ENCODE results near the gene GPR150.

Gene GPR150

GRCh38 chr5:95667678-95668077 lies 47.8 kb downstream of the GPR150 start:
- no peaks in the 10 kb centered on the region for H3K27me3 ChIP-seq (ENCODE audit: control insufficient read depth, insufficient read depth, low read length, poor library complexity, severe bottlenecking)
- H3K4me1 ChIP-seq (ENCODE audit: control insufficient read depth, insufficient read depth, low read length), result no peaks in the 10 kb centered on the region
- no peak overlapping the region for H3K4me3 ChIP-seq (ENCODE audit: insufficient read depth, low read depth, low read length)
- H3K27ac ChIP-seq (ENCODE audit: insufficient read depth, low read depth, low read length, poor library complexity, severe bottlenecking), result no peak overlapping the region
- no peaks in the 10 kb centered on the region for H3K9me3 ChIP-seq (ENCODE audit: control insufficient read depth, low read length)
- H3K36me3 ChIP-seq (ENCODE audit: control insufficient read depth, insufficient read depth, low read length), result no peaks in the 10 kb centered on the region

- Histone ChIP-seq H3K4me3 (ENCODE audit: insufficient read depth, low read depth, low read length) (no peak overlapping the region), H3K36me3 (ENCODE audit: control insufficient read depth, insufficient read depth, low read length) (no peaks in the 10 kb centered on the region), H3K4me1 (ENCODE audit: control insufficient read depth, insufficient read depth, low read length) (no peaks in the 10 kb centered on the region), H3K9me3 (ENCODE audit: control insufficient read depth, low read length) (no peaks in the 10 kb centered on the region), H3K27ac (ENCODE audit: insufficient read depth, low read depth, low read length, poor library complexity, severe bottlenecking) (no peak overlapping the region), H3K27me3 (ENCODE audit: control insufficient read depth, insufficient read depth, low read length, poor library complexity, severe bottlenecking) (no peaks in the 10 kb centered on the region)
Measured at GRCh38 chr5:95668216-95668615, 48.3 kb downstream of the GPR150 start.

GRCh38 chr5:95668728-95669127 lies 48.8 kb downstream of the GPR150 start:
- no peaks in the 10 kb centered on the region for H3K27me3 ChIP-seq (ENCODE audit: control insufficient read depth, insufficient read depth, low read length, poor library complexity, severe bottlenecking)

GRCh38 chr5:95669540-95669939 lies 49.7 kb downstream of the GPR150 start:
- WGBS, 2 experiments, result 88 to 90% methylated on average over 4 of the region's 4 CpGs
- no peak overlapping the region for H3K4me3 ChIP-seq (ENCODE audit: insufficient read depth, low read depth, low read length)
- H3K27me3 ChIP-seq (ENCODE audit: control insufficient read depth, insufficient read depth, low read length, poor library complexity, severe bottlenecking), result no peaks in the 10 kb centered on the region
- H3K4me1 ChIP-seq (ENCODE audit: control insufficient read depth, insufficient read depth, low read length), result no peaks in the 10 kb centered on the region
- no peaks in the 10 kb centered on the region for H3K36me3 ChIP-seq (ENCODE audit: control insufficient read depth, insufficient read depth, low read length)
- H3K9me3 ChIP-seq (ENCODE audit: control insufficient read depth, low read length), result no peaks in the 10 kb centered on the region
- H3K27ac ChIP-seq (ENCODE audit: insufficient read depth, low read depth, low read length, poor library complexity, severe bottlenecking), result no peak overlapping the region

More at GRCh38 chr5:95668728-95669127, 48.8 kb downstream of the GPR150 start:
- WGBS, 2 experiments, result 86 to 96% methylated on average over 1 of the region's 1 CpG
- no peaks in the 10 kb centered on the region for H3K9me3 ChIP-seq (ENCODE audit: control insufficient read depth, low read length)
- no peak overlapping the region for H3K4me3 ChIP-seq (ENCODE audit: insufficient read depth, low read depth, low read length)
- H3K27ac ChIP-seq (ENCODE audit: insufficient read depth, low read depth, low read length, poor library complexity, severe bottlenecking), result no peak overlapping the region
- H3K4me1 ChIP-seq (ENCODE audit: control insufficient read depth, insufficient read depth, low read length), result no peaks in the 10 kb centered on the region
- H3K36me3 ChIP-seq (ENCODE audit: control insufficient read depth, insufficient read depth, low read length), result no peaks in the 10 kb centered on the region

- H3K27ac ChIP-seq (ENCODE audit: insufficient read depth, low read depth, low read length, poor library complexity, severe bottlenecking), result no peak overlapping the region
- H3K27me3 ChIP-seq (ENCODE audit: control insufficient read depth, insufficient read depth, low read length, poor library complexity, severe bottlenecking), result no peaks in the 10 kb centered on the region
- WGBS, 2 experiments, result 97 to 98% methylated on average over 5 of the region's 5 CpGs
- H3K36me3 ChIP-seq (ENCODE audit: control insufficient read depth, insufficient read depth, low read length), result no peaks in the 10 kb centered on the region
- no peaks in the 10 kb centered on the region for H3K9me3 ChIP-seq (ENCODE audit: control insufficient read depth, low read length)
- no peak overlapping the region for H3K4me3 ChIP-seq (ENCODE audit: insufficient read depth, low read depth, low read length)
- H3K4me1 ChIP-seq (ENCODE audit: control insufficient read depth, insufficient read depth, low read length), result no peaks in the 10 kb centered on the region
Measured at GRCh38 chr5:95669985-95670384, 50.1 kb downstream of the GPR150 start.

- Histone ChIP-seq H3K4me3 (ENCODE audit: insufficient read depth, low read depth, low read length) (no peak overlapping the region), H3K27me3 (ENCODE audit: control insufficient read depth, insufficient read depth, low read length, poor library complexity, severe bottlenecking) (no peaks in the 10 kb centered on the region), H3K27ac (ENCODE audit: insufficient read depth, low read depth, low read length, poor library complexity, severe bottlenecking) (no peak overlapping the region), H3K36me3 (ENCODE audit: control insufficient read depth, insufficient read depth, low read length) (no peaks in the 10 kb centered on the region), H3K9me3 (ENCODE audit: control insufficient read depth, low read length) (no peaks in the 10 kb centered on the region), H3K4me1 (ENCODE audit: control insufficient read depth, insufficient read depth, low read length) (no peaks in the 10 kb centered on the region)
- WGBS, 2 experiments, result 92 to 95% methylated on average over 3 of the region's 3 CpGs
Measured at GRCh38 chr5:95670568-95670967, 50.7 kb downstream of the GPR150 start.
